ENCODE data around the gene FOXK2.
A peak's percentile ranks its signal among the peaks of the same experiment; 100 is the strongest.
"Not testable (repeated sequence)": the region's sequence is repeated elsewhere in the genome, so short reads cannot be mapped to it uniquely, and the experiment has no call there.

Gene FOXK2

DNA sequence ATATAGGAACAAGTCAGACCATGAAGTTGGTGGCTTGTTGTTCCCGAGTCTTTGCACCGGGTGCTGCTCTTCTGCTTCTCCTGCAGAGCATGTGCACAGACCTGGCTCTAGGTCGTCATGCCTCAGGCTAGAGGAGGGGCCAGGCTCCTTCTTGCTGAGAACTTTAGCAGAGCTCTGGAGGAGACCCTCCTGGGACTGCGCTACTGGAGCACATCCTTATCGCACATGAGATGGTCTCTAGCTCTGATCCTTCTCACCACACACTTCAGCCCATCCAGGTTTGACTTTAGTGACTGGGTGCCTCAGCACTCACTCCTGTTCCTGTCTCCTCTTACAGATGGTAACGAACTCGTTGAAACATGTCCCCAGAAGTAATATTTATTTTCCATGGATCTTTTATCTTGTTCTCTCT, 14.9 kb downstream of the FOXK2 start:
- no peak for DNase-seq

DNA sequence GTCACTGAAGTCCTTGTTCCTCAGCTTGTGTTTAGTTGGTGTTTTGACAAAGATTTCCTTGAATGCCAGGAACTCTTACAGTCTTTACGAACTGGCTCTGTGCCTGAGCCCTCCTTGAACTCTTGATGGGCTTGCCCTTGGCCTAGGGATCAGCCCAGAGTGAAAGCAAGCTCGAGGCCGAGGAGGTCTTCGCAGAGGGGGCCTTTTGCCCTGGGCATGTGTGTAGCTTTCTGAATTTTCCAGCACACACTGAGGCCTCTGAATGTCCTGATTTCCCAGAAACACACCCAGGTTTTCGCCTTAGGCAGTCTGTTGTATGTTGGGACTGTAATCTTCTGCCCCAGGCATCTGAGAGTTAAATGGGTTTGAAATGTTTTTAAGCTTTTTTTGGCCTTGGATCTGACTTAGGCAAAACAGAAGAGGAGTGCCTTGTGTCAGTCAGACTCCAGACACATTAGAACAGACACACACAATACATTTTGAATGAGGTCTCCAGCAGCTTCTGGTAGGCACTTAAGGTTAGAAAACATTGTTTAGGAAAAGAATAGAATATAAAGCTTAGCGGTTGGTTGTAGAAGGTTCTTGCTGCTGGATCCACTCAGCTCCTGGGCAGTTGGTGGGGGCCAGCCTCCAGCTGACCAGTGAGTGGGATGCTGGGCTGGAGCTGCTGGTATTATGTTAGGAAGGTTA, 17.1 kb downstream of the FOXK2 start:
- peak; percentile 37 for DNase-seq

DNA sequence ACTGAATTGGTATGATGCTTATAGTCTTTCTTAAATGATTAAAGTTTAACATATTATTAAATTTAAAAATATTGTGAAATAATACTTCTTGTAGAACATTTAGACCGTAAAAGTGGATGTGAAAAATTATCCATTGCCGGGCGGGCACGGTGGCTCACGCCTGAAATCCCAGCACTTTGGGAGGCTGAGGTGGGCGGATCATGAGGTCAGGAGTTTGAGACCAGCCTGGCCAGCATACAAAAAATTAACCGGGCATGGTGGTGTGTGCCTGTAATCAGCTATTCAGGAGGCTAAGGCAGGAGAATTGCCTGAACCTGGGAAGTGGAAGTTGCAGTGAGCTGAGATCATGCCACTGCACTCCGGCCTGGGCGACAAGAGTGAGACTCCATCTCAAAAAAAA, 17.7 kb downstream of the FOXK2 start:
- DNase-seq = not testable (repeated sequence)

DNA sequence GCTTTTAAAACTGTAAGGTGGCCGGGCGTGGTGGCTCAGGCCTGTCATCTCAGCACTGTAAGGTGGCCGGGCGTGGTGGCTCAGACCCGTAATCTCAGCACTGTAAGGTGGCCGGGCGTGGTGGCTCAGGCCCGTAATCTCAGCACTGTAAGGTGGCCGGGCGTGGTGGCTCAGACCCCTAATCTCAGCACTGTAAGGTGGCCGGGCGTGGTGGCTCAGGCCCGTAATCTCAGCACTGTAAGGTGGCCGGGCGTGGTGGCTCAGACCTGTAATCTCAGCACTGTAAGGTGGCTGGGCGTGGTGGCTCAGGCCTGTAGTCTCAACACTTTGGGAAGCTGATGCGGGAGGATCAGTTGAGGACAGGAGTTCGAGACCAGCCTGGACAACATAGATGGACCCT, 19.5 kb downstream of the FOXK2 start:
- not testable (repeated sequence) for DNase-seq

DNA sequence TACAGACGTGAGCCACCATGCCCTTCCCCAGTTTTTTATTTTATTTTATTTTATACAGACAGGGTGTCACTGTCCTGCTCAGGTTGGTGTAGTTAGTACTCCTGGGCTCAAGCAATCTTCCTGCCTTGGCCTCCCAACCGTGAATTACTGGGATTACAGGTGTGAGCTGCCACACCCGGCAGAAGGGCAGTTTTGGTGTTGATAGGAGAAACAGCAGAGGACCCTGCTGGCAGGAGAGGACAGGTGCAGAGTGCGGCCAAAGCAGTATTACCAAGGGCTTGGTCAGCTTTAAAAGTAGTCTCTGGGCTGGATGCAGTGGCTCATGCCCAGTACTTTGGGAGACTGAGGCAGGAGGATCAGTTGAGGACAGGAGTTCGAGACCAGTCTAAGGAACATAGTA, 22.9 kb downstream of the FOXK2 start:
- no peak for DNase-seq

DNA sequence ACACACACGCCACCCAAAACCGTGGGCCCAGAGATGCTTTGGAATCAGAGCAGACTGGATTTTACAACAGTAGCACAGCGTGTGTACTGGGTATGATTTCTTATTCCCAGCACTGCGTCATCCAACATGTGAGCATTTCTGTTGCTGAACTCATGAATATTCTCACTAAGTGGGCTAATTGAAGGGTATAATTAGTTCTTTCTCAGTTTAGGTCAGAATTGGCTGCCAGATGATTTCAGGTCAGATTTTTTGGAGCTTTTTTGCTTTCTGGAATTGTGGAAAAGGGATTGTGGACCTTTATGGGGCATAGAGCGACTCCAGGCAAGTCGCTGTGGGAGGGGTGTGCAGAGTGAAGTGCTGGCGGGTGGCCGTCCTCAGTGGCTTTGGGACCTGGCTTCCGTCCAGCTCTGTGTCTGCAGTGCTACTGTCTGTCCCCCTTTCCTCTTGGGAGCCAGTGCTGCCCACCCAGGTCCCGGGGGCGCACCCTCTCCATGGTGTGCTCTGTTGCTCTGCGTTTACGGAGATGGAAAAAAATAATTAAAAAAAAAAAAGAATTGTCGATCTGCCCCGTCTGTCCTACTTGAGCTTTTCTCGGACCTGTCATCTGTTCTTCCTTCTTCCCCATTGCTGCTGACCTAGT, 25.0 kb downstream of the FOXK2 start:
- DNase-seq = peak; percentile 55

DNA sequence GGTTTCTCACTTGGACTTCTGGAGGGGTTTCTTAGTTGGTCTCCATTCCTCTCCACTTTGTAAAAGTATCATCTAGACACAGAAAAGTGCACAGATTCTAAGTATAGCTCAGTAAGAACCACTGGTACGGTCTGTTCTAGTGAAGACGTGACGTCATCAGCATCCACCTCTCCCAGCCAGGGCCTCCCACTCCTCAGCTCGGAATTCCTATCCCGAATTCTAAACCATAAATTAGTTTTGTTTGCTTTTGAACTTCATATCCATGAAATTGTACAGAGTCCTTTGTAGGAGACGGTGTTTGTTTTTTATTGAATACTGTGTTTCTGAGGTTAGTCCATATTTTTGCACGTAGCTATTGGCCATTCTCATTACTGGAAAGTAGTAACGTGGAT, 25.5 kb downstream of the FOXK2 start:
- peak; percentile 38 for DNase-seq

DNA sequence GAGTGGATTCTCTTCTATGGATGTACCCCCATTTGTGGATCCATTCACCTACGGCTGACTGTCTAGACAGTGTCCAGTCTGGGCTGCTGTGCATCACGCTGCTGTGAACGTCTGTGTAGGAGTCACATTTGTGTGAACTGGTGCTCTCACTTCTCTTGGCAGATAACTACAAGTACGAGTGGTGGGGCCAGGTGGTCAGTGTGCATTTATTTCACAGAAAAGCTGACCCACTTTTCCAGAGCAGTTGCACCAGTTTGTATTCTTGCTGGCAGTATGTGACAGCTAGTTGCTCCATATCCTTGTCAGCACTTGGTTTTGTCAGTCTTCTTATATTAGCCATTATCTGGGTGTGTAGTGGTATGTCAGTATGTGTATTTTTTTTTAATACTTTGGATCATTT, 28.4 kb downstream of the FOXK2 start:
- no peak for DNase-seq

DNA sequence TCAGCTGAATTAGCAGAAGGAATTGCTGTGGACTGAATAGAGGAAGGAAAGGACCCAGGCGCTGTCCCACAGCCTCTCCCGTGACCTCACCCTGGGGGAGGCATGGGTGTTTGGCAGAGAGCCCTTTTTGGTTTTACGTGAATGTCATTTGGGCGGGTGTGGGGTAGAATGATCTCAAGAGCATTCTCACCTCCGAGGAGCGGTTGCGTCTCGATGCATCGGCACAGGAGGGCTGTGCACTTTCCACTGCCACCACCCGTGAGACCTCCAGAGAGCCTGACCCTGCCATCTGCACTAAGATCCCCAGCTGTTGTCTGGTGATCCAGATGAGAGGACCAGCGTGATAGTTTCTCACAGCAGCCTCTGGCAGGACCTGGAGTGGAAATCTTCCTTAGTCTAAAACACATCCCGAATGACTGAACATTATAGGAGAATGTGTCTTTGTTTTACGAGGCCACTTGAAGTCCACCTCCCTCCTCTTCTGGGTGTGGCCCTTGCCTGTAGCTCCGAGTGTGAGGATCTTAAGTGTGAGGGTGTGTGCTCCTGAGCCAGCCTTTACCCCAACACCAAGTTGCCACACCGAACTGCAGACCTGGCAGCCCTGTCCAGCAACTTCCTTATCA, 29.3 kb downstream of the FOXK2 start:
- no peak for DNase-seq

DNA sequence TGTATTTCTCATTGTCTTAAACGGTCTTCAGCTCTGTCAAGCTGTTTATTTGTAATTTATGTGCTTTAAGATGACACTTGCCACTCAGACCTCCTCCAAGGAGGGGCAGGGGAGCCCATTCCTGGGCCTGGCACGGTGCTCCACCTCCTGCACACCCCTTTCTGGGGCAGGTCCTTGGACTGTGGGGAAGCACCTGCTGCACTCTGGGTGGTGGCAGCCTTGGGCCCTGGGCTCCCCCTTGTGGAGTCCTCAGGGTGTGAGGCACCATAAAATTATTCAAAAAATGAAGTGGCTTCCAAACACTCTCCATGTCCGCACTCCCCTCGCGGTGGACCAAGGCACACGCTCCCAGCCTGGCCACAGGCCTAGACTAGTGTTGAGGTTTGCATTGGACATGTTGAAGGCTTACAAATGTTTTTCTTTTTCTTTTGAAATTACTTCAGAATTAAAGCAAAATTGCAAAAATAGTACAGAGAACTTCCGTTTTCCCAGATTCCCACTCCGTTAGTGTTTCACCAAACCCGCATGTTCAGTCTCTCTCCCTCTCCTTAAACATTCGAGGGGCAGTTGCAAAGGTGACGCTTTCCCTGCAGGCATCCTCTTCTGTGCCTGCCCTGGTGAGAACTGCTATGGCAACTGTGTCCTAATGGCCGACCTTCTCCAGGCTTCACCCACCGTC, 32.4 kb downstream of the FOXK2 start:
- peak; percentile 71 for DNase-seq

DNA sequence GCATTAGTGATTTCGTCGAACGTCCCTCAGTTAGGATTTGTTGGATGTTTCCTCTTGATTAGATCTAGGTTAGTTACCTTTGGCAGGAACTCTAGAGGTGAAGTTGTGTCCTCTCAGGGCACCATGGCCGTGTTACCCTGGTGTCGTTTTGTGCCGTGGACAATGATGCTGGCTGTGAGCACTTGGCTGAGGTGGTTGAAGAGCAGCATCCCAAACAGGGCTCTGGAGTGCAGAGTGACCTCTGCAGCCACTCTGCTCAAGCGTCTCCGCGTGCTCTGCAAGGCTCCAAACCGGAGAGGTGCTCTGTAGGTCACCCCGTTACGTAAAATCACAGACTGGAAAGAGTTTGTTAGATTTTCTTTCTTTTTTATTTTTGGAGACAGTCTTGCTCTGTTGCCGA, 33.0 kb downstream of the FOXK2 start:
- no peak for DNase-seq

DNA sequence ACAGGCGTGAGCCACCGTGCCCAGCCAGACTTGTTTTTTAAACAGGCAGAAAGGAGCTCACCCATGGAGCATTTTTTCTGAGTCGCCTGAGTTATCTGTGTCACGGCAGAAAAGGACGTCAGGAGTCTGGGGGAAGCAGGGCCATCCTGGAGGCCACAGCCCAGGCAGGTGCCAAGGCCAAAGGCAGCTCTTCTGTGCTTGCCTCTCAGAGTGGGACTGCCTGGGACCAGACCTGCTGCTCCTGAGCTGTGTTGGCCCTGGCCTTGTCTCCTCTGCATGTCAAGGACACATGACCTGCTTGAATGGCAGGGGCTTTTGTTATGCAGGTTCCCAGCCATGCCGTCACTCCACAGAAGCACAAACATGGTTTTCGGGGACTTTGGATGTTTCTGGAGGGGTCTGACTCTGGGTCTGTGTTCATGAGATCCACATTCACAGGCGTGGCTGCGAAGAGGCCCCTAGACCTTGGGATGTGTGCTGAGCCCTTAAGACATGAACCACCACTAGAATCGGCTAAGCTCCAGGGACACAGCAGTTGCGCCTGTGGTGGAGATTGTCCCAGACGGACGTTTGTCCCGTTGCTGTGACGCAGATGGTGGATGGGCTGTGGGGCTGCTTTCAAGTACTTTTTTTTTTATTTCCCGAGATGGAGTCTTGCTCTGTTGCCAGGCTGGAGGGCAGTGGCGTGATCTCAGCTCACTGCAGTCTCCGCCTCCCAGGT, 33.8 kb downstream of the FOXK2 start:
- DNase-seq = no peak

DNA sequence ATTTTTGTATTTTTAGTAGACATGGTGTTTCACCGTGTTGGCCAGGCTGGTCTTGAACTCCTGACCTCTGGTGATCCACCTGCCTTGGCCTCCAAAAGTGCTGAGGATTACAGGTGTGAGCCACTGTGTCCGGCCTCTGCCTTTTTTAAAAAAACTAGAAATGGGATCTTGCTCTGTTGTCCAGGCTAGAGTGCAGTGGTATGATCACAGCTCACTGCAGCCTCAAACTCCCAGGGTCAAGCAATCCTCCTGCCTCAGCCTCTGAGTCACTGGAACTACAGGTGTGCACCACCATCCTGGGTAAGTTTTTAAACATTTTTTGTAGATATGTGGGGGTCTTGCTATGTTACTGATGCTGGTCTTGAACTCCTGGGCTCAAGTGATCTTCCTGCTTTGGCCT, 38.0 kb downstream of the FOXK2 start:
- DNase-seq = not testable (repeated sequence)

DNA sequence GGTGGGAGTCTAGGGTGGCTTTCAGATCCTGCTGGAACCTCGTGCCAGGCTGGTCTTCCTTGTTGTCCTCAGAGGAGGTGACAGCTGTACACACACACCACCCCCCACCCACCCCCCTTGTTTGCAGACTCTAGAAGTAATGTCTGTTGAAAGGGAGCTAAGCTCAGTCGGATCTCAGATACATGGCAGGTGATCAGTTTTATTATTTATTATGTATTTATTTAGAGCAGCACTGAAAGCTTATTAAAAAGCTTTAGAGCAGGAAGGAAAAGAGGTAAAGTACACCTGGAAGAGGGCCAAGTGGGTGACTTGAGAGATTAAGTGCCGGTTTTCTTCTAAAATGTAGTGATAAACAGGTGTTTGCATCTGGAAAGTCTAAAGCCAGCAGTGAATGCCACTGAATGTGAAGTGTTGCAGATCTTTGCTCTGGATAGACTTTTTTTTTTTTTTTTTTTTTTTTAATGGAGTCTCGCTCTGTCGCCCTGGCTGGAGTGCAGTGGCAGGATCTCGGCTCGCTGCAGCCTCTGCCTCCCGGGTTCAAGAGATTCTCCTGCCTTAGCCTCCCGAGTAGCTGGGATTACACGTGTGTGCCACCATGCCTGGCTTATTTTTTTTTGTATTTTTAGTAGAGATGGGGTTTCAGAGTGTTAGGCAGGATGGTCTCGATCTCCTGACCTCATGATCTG, 40.2 kb downstream of the FOXK2 start:
- DNase-seq = no peak

DNA sequence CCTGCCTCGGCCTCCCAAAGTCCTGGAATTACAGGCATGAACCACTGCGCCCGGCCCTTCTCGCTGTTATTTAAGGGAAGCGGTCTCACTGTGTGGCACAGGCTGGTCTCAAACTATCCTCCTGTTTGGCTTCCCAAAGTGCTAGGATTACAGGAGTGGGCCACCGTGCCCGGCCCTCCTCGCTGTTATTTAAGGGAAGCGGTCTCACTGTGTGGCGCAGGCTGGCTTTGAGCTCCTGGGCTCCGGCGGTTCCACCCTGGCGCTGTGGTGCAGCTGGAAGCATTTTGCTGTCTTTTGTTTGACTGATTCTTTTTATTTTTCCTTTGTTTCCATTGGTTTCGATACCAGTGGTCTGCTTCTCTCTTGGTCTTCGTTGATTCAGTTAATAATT, 40.7 kb downstream of the FOXK2 start:
- DNase-seq = no peak

DNA sequence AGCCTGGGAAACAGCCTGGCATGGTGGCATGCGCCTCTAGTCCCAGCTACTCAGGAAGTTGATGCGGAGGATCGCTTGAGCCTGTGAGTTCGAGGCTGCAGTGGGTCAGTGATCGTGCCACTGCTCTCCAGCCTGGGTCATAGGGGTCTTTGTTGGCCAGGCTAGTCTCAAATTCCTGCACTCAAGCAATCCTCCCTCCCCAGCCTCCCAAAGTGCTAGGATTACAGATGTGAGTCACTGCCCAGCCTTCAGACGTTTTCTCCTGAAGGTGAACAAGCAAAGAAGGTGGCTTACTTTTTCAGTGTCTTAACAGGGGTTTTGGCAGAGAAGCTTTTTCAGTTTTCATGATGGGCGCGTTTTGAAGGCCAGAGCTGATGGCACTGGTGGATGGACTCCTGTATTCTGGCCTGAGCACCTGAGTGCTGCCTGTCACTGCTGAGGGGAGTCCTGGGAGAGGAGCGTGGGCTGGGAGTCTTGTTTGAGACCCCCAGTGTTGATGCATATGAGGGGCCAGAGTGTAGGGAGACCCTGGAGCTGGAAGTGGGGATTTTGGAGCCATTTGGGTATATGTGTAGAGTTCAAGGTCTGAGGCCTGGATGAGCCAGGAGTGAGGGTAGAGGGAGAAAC, 41.4 kb downstream of the FOXK2 start:
- no peak for DNase-seq

DNA sequence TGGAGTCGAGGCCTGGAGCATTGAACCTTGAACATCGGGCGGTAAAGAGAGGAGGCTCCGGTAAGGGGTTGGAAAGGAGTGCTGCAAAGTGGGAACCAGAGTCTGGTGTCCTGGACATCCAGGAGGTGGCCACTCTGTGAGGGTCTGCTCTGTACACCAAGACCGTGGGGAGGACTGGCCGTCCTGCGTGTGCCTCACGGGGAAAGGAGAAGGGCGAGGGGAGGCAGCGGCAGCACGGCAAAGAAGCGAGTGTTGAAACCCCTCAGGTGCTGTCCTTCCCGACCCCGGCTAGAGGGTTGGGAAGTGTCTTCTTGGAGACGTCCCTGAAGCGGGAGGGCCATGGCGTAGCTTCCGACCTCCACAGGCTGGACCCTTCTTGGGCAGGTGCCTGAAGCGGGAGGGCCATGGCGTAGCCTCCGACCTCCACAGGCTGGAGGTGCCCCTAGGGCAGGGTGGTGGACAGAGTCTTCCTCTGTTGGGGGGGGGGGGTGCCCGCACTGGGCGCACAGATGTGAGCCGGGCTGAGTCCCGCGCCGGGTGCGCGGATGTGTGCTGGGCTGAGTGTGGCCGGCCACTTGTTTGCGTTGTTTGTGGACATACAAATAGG, 42.0 kb downstream of the FOXK2 start:
- no peak for DNase-seq

DNA sequence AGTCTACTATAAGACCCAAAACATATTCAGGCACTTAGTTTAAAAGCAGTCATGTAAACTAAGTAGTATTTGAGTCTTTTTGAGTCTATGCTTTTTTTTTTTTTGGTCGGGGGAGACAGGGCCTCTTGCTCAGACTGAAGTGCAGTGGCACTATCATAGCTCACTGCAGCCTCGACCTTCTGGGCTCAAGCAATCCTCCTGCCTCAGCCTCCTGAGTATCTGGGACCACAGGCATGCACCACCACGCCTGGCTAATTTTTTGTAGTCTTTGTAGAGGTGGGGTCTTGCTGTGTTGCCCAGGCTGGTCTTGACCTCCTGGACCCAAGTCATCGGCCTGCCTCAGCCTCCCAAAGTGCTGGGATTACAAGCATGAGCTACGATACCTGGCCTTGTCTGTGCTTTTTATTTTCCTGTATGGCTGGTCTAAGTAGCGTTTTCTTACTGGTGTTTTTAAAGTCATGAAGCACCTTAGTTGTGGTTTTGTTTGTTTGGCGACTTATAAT, 43.2 kb downstream of the FOXK2 start:
- not testable (repeated sequence) for DNase-seq

DNA sequence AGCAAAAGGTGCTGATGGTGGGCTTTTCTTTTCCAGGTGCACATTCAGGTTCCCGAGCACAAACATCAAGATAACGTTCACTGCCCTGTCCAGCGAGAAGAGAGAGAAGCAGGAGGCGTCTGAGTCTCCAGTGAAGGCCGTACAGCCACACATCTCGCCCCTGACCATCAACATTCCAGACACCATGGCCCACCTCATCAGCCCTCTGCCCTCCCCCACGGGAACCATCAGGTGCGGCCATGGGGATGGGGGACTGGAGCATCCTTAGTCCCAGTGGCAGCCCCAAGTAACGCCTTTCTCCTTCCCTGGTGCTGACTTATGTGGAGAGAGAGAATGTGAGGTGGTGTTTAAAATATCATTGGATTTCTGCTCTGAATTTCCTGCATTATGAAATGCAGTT, 43.8 kb downstream of the FOXK2 start:
- DNase-seq = no peak

DNA sequence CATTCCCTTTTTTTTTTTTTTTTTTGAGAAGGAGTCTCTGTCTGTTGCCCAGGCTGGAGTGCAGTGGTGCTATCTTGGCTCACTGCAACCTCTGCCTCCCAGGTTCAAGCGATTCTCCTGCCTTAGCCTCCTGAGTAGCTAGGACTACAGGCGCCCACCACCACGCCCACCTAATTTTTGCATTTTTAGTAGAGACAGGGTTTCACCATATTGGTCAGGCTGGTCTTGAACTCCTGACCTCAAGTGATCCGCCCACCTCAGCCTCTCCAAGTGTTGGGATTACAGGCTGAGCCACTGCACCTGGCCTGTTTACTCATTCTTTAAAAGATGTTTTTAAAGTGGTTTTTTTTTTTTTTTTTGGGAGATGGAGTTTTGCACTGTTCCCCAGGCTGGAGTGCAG, 44.2 kb downstream of the FOXK2 start:
- not testable (repeated sequence) for DNase-seq

DNA sequence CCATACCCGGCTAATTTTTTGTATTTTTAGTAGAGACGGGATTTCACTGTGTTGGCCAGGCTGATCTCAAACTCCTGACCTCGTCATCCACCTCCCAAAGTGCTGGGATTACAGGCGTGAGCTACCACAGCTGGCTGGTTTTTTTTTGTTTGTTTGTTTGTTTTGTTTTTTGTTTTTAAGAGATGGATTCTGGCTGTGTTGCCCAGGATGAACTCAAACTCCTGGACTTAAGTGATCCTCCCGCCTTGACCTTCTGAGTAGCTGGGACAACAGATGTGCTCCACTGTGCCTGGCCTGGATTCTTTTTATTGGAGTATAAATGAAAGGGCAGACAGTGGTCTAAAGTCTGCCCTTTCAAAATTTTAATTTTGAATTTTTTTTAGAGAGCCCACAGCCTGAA, 44.7 kb downstream of the FOXK2 start:
- DNase-seq = no peak

Measured in femur (tissue), 1 donor.